HepG2 (cell line): Measurements from ENCODE around the gene CAMK2G. TPM values are rescaled to one million over a fixed set of nuclear protein-coding genes. Genes with fewer than 3 reads are reported as not detected.

Experiments
- ATAC-seq: fragments of 200-7000 bp; cut with Tn5 transposase; 3 replicates; pipeline ENCODE4 v1.9.1; 2020; ENCODE audit warnings: mild to moderate bottlenecking, moderate library complexity
- BruUV-seq: library from RNA; stranded (reverse); fragments of 400-500 nt; replicated peaks from 2 replicates; lab custom pipeline; 2021; lab: Mats Ljungman, UMichigan
- CTCF ChIA-PET: fragments of 300-600 bp; formaldehyde crosslinking; extraction: SDS; loops from one replicate; lab custom pipeline; 2021; ENCODE audit warnings: low total read pairs, inconsistent platforms, low intra/inter-chr PET ratio; lab: Yijun Ruan, JAX
- POLR2A ChIA-PET: fragments of 350-600 bp; sonication (Branson Sonifier 250); formaldehyde crosslinking; loops from one replicate; lab custom pipeline; 2020; ENCODE audit warnings: antibody characterized with exemption, inconsistent platforms; lab: Yijun Ruan, JAX
- DNase-seq: peaks from one replicate; pipeline ENCODE4 v3.0.0-alpha.2; 2015; ENCODE audit warnings: low spot score
- FAIRE-seq: peaks from 3 replicates; lab custom pipeline; 2011; peaks lifted over from hg19 to GRCh38; lab: Jason Lieb, UNC
- H2AFZ ChIP-seq: one replicate; pipeline ENCODE4 v1.6.1; 2011; ENCODE audit warnings: low read length, inconsistent platforms
- H3K27ac ChIP-seq: fragments of 300-600 bp; 3 replicates; pipeline ENCODE4 v1.8.0; 2011; ENCODE audit warnings: mixed run types, mild to moderate bottlenecking, mixed read lengths, low read length, inconsistent platforms; ENCODE audit not compliant: insufficient read depth; ENCODE audit errors: extremely low read length
- H3K27me3 ChIP-seq, 2 experiments: fragments of 200-600 bp in 1 of 2; 2 replicates in 1 of 2; 3 replicates in 1 of 2; pipeline versions ENCODE4 v1.6.0 to v1.8.0; 2011; ENCODE audit warnings: low read length in 2 of 2, mild to moderate bottlenecking in 2 of 2, moderate library complexity in 2 of 2, inconsistent platforms in 1 of 2; ENCODE audit not compliant: insufficient read depth in 2 of 2, control insufficient read depth in 1 of 2
- H3K36me3 ChIP-seq, 2 experiments: fragments of 200-600 bp in 1 of 2; replicated peaks in 1 of 2; 2 replicates in 1 of 2; 3 replicates in 1 of 2; pipeline versions ENCODE4 v1.5.1 to v1.8.0; 2011; ENCODE audit warnings: low read length in 2 of 2, inconsistent platforms in 1 of 2; ENCODE audit not compliant: insufficient read depth in 2 of 2, control insufficient read depth in 1 of 2
- H3K4me1 ChIP-seq: 2 replicates; pipeline ENCODE4 v1.5.1; 2012; ENCODE audit warnings: low read length, inconsistent platforms; ENCODE audit not compliant: insufficient read depth
- H3K4me2 ChIP-seq: 2 replicates; pipeline ENCODE4 v1.6.0; 2011; ENCODE audit warnings: low read depth, low read length, inconsistent platforms
- H3K4me3 ChIP-seq, 3 experiments: fragments of 200-600 bp in 1 of 3; sonication (generic), shearing (Covaris generic) in 1 of 3; replicated peaks in 1 of 3; 2 replicates each; pipeline ENCODE4 v1.5.1; 2011 to 2016; ENCODE audit warnings: low read length in 3 of 3, inconsistent platforms in 2 of 3, low read depth in 2 of 3, mild to moderate bottlenecking in 2 of 3, control low read depth in 1 of 3, mixed read lengths in 1 of 3; ENCODE audit not compliant: insufficient read depth in 1 of 3
- H3K79me2 ChIP-seq: one replicate; pipeline ENCODE4 v1.6.1; 2011; ENCODE audit warnings: low read length, inconsistent platforms; ENCODE audit not compliant: insufficient read depth
- H3K9ac ChIP-seq: 2 replicates; pipeline ENCODE4 v1.6.0; 2011; ENCODE audit warnings: mild to moderate bottlenecking, low read depth, low read length, inconsistent platforms; ENCODE audit not compliant: insufficient read depth
- H3K9me3 ChIP-seq: 2 replicates; pipeline ENCODE4 v1.5.1; 2012; ENCODE audit warnings: mild to moderate bottlenecking, low read length
- H4K20me1 ChIP-seq: 2 replicates; pipeline ENCODE4 v1.6.0; 2011; ENCODE audit warnings: inconsistent platforms, mild to moderate bottlenecking, low read length, moderate library complexity; ENCODE audit not compliant: insufficient read depth
- RFXAP ChIP-seq: sonication (generic); formaldehyde crosslinking; IDR thresholded peaks from 2 replicates; pipeline ENCODE4 v1.4.0; 2020; ENCODE audit warnings: missing genetic modification reagents, borderline replicate concordance
- SALL1 ChIP-seq: sonication (generic); formaldehyde crosslinking; IDR thresholded peaks from 2 replicates; pipeline ENCODE4 v1.8.0; 2022; ENCODE audit warnings: mild to moderate bottlenecking, missing genetic modification reagents
- SMARCE1 ChIP-seq: fragments of 450-650 bp; IDR thresholded peaks from 2 replicates; pipeline ENCODE4 v1.6.1; 2017; ENCODE audit warnings: borderline replicate concordance
- TEAD2 ChIP-seq: sonication (generic); formaldehyde crosslinking; IDR thresholded peaks from 2 replicates; pipeline ENCODE4 v1.9.0; 2021; ENCODE audit warnings: missing genetic modification reagents
- WIZ ChIP-seq: sonication (generic); formaldehyde crosslinking; IDR thresholded peaks from 2 replicates; pipeline ENCODE4 v1.5.1; 2020; ENCODE audit warnings: mild to moderate bottlenecking, missing genetic modification reagents
- ZFP82 ChIP-seq: sonication (generic); formaldehyde crosslinking; IDR thresholded peaks from 2 replicates; pipeline ENCODE4 v1.5.1; 2020; ENCODE audit warnings: mild to moderate bottlenecking, missing genetic modification reagents, borderline replicate concordance
- ZMYM2 ChIP-seq: sonication (generic); formaldehyde crosslinking; IDR thresholded peaks from 2 replicates; pipeline ENCODE4 v1.8.0; 2022; ENCODE audit warnings: mild to moderate bottlenecking, missing genetic modification reagents
- ZNF333 ChIP-seq: sonication (generic); formaldehyde crosslinking; IDR thresholded peaks from 2 replicates; pipeline ENCODE4 v1.4.0; 2020; ENCODE audit warnings: mild to moderate bottlenecking, missing genetic modification reagents, borderline replicate concordance
- ZNF501 ChIP-seq: sonication (generic); formaldehyde crosslinking; IDR thresholded peaks from 2 replicates; pipeline ENCODE4 v1.5.1; 2020; ENCODE audit warnings: mild to moderate bottlenecking, moderate library complexity, missing genetic modification reagents
- ZNF768 ChIP-seq: sonication (generic); formaldehyde crosslinking; IDR thresholded peaks from 2 replicates; pipeline ENCODE4 v1.4.0; 2020; ENCODE audit warnings: missing genetic modification reagents
- ZNF790 ChIP-seq: sonication (generic); formaldehyde crosslinking; IDR thresholded peaks from 2 replicates; pipeline ENCODE4 v1.8.0; 2022; ENCODE audit warnings: missing genetic modification reagents, mild to moderate bottlenecking, borderline replicate concordance
- WGBS: methylation state at CpG from one replicate; pipeline ENCODE4 v1.1.6; 2017; ENCODE audit warnings: low lambda C conversion rate; 5-methylcytosine and 5-hydroxymethylcytosine counted together
- in situ Hi-C: cut with HindIII; loops from 2 replicates; pipeline ENCODE4 v1.10.0; 2017; ENCODE audit warnings: low pct_unique_long_range_greater_than_20kb; ENCODE audit not compliant: extremely low pct_ligation_motif_present
- intact Hi-C: fragments of 100-400 bp; cut with micrococcal nuclease; formaldehyde crosslinking; loops from one replicate; pipeline ENCODE4 v1.10.0; 2022; ENCODE audit not compliant: unreplicated experiment
- polyA plus RNA-seq, 8 experiments: library from polyadenylated mRNA; depleted of rRNA in 3 of 8; stranded (reverse) in 7 of 8; unstranded in 1 of 8; fragments of >200 nt; fragmentation: Illumina TruSeq in 4 of 8; extraction: Trizol in 4 of 8; gene quantifications; 2 replicates each; pipeline versions ENCODE4 v1.2.1 to v1.2.3, GENCODE V29; 2011 to 2016; ENCODE audit warnings: low read depth in 4 of 8, missing spikeins in 1 of 8, mixed read lengths in 1 of 8; ENCODE audit not compliant: insufficient read depth in 1 of 8
- total RNA-seq, 5 experiments: library from RNA; depleted of rRNA; stranded (reverse); fragments of >200 nt; fragmentation: Illumina TruSeq; extraction: Trizol; gene quantifications; 2 replicates each; pipeline ENCODE4 v1.2.3, GENCODE V29; 2016; ENCODE audit warnings: low read depth in 1 of 5
- TF ChIP-seq, protein P1 (sequence below): IDR thresholded peaks from 2 replicates; pipeline ENCODE4 v1.6.1; 2016; ENCODE audit warnings: low read depth, missing genetic modification reagents, missing compliant biosample characterization

Gene CAMK2G
- total and polyA plus RNA-seq, 2 of the 13 experiments (the other 11 are each of a cell fraction or from before 2014, with no cell fraction given) = 15.9 to 18.8 TPM

- no peak for TF ChIP-seq TEAD2 (CRISPR knock-in tag)
- TF ChIP-seq ZNF768 (CRISPR knock-in tag) = no peak
Observed at GRCh38 chr10:73866621-73867020, 7.7 kb downstream of the CAMK2G start (continued).

DNA sequence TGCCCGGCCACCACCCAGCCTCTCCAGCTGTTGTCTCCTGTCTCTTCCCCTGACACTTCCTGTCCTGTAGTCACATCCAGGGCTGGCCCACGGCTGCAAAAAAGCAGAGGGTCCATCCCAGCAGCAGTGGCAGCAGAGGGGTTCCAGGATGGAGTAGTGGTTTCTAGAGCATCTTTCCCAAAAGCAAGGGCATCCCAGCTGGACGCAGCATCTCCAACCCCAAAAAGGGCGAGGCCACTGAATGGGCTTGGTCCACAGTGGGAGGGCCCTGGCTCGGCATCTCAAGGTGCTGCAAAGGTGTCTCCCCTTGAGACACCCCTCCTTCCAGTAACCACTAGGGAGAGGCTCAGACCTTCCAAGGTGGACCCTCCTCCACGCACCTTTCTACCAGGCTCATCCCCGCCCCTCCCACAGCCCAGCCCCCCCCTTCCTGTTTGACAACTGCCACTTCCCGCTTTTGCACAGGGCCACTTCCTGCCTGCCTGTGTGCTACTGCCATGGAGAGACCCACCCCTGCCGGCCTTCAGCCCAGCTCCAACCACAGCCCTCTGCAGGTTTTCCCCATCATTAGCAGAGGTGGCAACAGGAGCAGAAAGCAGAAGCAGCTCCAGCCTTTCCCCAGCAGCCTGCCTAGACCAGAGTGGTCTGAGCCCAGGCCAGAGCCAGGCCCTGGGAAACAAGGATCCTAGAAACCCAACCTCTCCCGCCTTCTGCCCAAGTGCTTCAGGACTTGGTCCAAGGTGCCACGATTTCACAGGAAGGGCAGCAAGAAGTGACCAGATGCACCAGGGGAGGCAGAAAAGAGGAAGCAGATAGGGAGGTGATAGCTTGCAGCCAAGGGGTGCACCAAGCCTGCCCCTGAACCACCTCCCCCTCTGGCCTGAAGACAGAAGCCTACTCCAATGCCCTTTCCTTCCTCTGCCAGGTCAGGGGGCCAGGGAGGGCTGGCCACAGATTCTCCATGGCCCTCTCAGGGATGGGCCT is 8.6 kb downstream of the CAMK2G start:
- intact Hi-C loops = no loop called here
- peaks cover 4% of the 10 kb centered on the region for H3K79me2 ChIP-seq
- no peak overlapping the region for H2AFZ ChIP-seq
- no peaks in the 10 kb centered on the region for H3K4me1 ChIP-seq
- TF ChIP-seq ZNF790 (CRISPR knock-in tag) = no peak
- no peak for TF ChIP-seq SMARCE1
- no peak for TF ChIP-seq ZFP82
- no peak for TF ChIP-seq SALL1 (CRISPR knock-in tag)
- TF ChIP-seq ZNF501 (CRISPR knock-in tag) = no peak
- TF ChIP-seq WIZ (CRISPR knock-in tag) = no peak
- no peak for TF ChIP-seq RFXAP (CRISPR knock-in tag)
- TF ChIP-seq ZNF333 (CRISPR knock-in tag) = no peak
- TF ChIP-seq, protein P1, sequence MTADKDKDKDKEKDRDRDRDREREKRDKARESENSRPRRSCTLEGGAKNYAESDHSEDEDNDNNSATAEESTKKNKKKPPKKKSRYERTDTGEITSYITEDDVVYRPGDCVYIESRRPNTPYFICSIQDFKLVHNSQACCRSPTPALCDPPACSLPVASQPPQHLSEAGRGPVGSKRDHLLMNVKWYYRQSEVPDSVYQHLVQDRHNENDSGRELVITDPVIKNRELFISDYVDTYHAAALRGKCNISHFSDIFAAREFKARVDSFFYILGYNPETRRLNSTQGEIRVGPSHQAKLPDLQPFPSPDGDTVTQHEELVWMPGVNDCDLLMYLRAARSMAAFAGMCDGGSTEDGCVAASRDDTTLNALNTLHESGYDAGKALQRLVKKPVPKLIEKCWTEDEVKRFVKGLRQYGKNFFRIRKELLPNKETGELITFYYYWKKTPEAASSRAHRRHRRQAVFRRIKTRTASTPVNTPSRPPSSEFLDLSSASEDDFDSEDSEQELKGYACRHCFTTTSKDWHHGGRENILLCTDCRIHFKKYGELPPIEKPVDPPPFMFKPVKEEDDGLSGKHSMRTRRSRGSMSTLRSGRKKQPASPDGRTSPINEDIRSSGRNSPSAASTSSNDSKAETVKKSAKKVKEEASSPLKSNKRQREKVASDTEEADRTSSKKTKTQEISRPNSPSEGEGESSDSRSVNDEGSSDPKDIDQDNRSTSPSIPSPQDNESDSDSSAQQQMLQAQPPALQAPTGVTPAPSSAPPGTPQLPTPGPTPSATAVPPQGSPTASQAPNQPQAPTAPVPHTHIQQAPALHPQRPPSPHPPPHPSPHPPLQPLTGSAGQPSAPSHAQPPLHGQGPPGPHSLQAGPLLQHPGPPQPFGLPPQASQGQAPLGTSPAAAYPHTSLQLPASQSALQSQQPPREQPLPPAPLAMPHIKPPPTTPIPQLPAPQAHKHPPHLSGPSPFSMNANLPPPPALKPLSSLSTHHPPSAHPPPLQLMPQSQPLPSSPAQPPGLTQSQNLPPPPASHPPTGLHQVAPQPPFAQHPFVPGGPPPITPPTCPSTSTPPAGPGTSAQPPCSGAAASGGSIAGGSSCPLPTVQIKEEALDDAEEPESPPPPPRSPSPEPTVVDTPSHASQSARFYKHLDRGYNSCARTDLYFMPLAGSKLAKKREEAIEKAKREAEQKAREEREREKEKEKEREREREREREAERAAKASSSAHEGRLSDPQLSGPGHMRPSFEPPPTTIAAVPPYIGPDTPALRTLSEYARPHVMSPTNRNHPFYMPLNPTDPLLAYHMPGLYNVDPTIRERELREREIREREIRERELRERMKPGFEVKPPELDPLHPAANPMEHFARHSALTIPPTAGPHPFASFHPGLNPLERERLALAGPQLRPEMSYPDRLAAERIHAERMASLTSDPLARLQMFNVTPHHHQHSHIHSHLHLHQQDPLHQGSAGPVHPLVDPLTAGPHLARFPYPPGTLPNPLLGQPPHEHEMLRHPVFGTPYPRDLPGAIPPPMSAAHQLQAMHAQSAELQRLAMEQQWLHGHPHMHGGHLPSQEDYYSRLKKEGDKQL (CRISPR knock-in tag) = no peak
- no peak for TF ChIP-seq ZMYM2 (CRISPR knock-in tag)
- FAIRE-seq (no peak), DNase-seq (no peak), ATAC-seq (no peak)
- peaks cover 6 to 41% of the 10 kb centered on the region in 2 experiments for H3K36me3 ChIP-seq
- H3K9me3 ChIP-seq = no peaks in the 10 kb centered on the region
- no peak overlapping the region for H3K4me2 ChIP-seq
- H3K4me3 ChIP-seq = no peak overlapping the region
- no peaks in the 10 kb centered on the region for H3K27me3 ChIP-seq
- no TSS peak for BruUV-seq
- ChIA-PET POLR2A (no interaction called here), CTCF (no interaction called here)
- in situ Hi-C loops = no loop called here
- 95% methylated on average over 9 of the region's 11 CpGs for WGBS
- no peak overlapping the region for H3K27ac ChIP-seq
- H4K20me1 ChIP-seq = no peaks in the 10 kb centered on the region
- H3K9ac ChIP-seq = no peak overlapping the region
